WTC11 (cell line): Measurements from ENCODE around the gene SARS1. TPM values are rescaled to one million over a fixed set of nuclear protein-coding genes. Genes with fewer than 3 reads are reported as not detected.
A peak's percentile ranks its signal among the peaks of the same experiment; 100 is the strongest.

Experiments
- ATAC-seq: fragments of 200-7000 bp; cut with Tn5 transposase; 2 replicates; pipeline ENCODE4 v1.10.0; 2021; ENCODE audit warnings: mild to moderate bottlenecking, moderate library complexity
- CTCF ChIA-PET: fragments of 300-600 bp; sonication (Branson Sonifier 250); formaldehyde crosslinking; loops from one replicate; lab custom pipeline; 2021; ENCODE audit warnings: antibody characterized with exemption; lab: Charles Lee
- POLR2A ChIA-PET: fragments of 350-600 bp; sonication (Branson Sonifier 250); formaldehyde crosslinking; loops from one replicate; lab custom pipeline; 2021; ENCODE audit warnings: antibody characterized with exemption; lab: Charles Lee
- DNase-seq: peaks from one replicate; pipeline ENCODE4 v3.0.0; 2021; ENCODE audit warnings: low spot score
- H3K27ac Mint-ChIP-seq: 2 replicates; pipeline ENCODE4 v1.8.0; 2021; ENCODE audit warnings: mixed read lengths
- H3K27me3 Mint-ChIP-seq: 2 replicates; pipeline ENCODE4 v1.8.0; 2021; ENCODE audit warnings: low read depth, mild to moderate bottlenecking, moderate library complexity, mixed read lengths
- H3K36me3 Mint-ChIP-seq: 2 replicates; pipeline ENCODE4 v1.8.0; 2021; ENCODE audit warnings: mixed read lengths
- H3K4me1 Mint-ChIP-seq: 2 replicates; pipeline ENCODE4 v1.8.0; 2022; ENCODE audit warnings: mixed read lengths
- H3K4me3 Mint-ChIP-seq: 2 replicates; pipeline ENCODE4 v1.8.0; 2021; ENCODE audit warnings: mild to moderate bottlenecking, moderate library complexity, mixed read lengths
- H3K9me3 Mint-ChIP-seq: 2 replicates; pipeline ENCODE4 v1.8.0; 2021; ENCODE audit warnings: mixed read lengths
- AFF4 ChIP-seq: sonication (generic); formaldehyde crosslinking; IDR thresholded peaks from 2 replicates; pipeline ENCODE4 v1.8.1; 2023; ENCODE audit warnings: mild to moderate bottlenecking, missing genetic modification reagents, borderline replicate concordance
- E2F1 ChIP-seq: sonication (generic); formaldehyde crosslinking; IDR thresholded peaks from 2 replicates; pipeline ENCODE4 v1.8.0; 2022; ENCODE audit warnings: mild to moderate bottlenecking, missing genetic modification reagents
- OVOL2 ChIP-seq: fragments of 250-450 bp; sonication (Bioruptor Pico); IDR thresholded peaks from 2 replicates; pipeline ENCODE4 v1.9.0; 2021; ENCODE audit warnings: mild to moderate bottlenecking, borderline replicate concordance
- PRRX2 ChIP-seq: fragments of 250-450 bp; sonication (Bioruptor Pico); IDR thresholded peaks from 2 replicates; pipeline ENCODE4 v1.8.0; 2021; ENCODE audit warnings: mild to moderate bottlenecking
- ZNF263 ChIP-seq: sonication (generic); formaldehyde crosslinking; IDR thresholded peaks from 2 replicates; pipeline ENCODE4 v1.8.1; 2022; ENCODE audit warnings: low read depth, mild to moderate bottlenecking, moderate library complexity, missing genetic modification reagents
- ZNF396 ChIP-seq: fragments of 250-450 bp; sonication (Bioruptor Pico); IDR thresholded peaks from 2 replicates; pipeline ENCODE4 v1.8.0; 2021; ENCODE audit warnings: mild to moderate bottlenecking, moderate library complexity, borderline replicate concordance
- ZNF671 ChIP-seq: fragments of 250-450 bp; sonication (Bioruptor Pico); IDR thresholded peaks from 2 replicates; pipeline ENCODE4 v1.8.0; 2021; ENCODE audit warnings: mild to moderate bottlenecking
- total RNA-seq: library from RNA; stranded (reverse); gene quantifications from 3 replicates; pipeline ENCODE4 v1.2.3, GENCODE V29; 2021
- TF ChIP-seq, protein P1 (sequence below): sonication (generic); formaldehyde crosslinking; IDR thresholded peaks from 2 replicates; pipeline ENCODE4 v1.8.1; 2023; ENCODE audit warnings: mild to moderate bottlenecking, moderate library complexity, missing genetic modification reagents
- TF ChIP-seq, protein P2 (sequence below): sonication (generic); formaldehyde crosslinking; IDR thresholded peaks from 2 replicates; pipeline ENCODE4 v1.8.1; 2022; ENCODE audit warnings: mild to moderate bottlenecking, moderate library complexity, missing genetic modification reagents
- TF ChIP-seq, protein P3 (sequence below): sonication (generic); formaldehyde crosslinking; IDR thresholded peaks from 2 replicates; pipeline ENCODE4 v1.8.1; 2023; ENCODE audit warnings: mild to moderate bottlenecking, missing genetic modification reagents, moderate library complexity
- TF ChIP-seq, protein P4 (sequence below): fragments of 200-600 bp; IDR thresholded peaks from 2 replicates; pipeline ENCODE4 v1.8.0; 2022; ENCODE audit warnings: antibody characterized with exemption

SARS1 gene
- total RNA-seq, 1 experiment from 2014 or later, result 149 TPM

- peaks cover 45% of the 10 kb centered on the region for H3K4me1 Mint-ChIP-seq
These were observed 68.2 kb downstream of the SARS1 start for GRCh38 chr1:109281680-109282496.

More at GRCh38 chr1:109281680-109282496, 68.2 kb downstream of the SARS1 start:
- DNase-seq, result no peak
- Mint-ChIP-seq H3K36me3 (peaks cover 24% of the 10 kb centered on the region), H3K27ac (peak overlapping the region; percentile 60; the same call in 1 of the 2 replicates), H3K27me3 (no peaks in the 10 kb centered on the region; the same call in 1 of the 2 replicates), H3K9me3 (no peaks in the 10 kb centered on the region), H3K4me3 (peak overlapping the region; percentile 99)
- TF ChIP-seq, protein P1, sequence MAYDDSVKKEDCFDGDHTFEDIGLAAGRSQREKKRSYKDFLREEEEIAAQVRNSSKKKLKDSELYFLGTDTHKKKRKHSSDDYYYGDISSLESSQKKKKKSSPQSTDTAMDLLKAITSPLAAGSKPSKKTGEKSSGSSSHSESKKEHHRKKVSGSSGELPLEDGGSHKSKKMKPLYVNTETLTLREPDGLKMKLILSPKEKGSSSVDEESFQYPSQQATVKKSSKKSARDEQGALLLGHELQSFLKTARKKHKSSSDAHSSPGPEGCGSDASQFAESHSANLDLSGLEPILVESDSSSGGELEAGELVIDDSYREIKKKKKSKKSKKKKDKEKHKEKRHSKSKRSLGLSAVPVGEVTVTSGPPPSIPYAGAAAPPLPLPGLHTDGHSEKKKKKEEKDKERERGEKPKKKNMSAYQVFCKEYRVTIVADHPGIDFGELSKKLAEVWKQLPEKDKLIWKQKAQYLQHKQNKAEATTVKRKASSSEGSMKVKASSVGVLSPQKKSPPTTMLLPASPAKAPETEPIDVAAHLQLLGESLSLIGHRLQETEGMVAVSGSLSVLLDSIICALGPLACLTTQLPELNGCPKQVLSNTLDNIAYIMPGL (CRISPR knock-in tag), result no peak
- TF ChIP-seq, protein P2, sequence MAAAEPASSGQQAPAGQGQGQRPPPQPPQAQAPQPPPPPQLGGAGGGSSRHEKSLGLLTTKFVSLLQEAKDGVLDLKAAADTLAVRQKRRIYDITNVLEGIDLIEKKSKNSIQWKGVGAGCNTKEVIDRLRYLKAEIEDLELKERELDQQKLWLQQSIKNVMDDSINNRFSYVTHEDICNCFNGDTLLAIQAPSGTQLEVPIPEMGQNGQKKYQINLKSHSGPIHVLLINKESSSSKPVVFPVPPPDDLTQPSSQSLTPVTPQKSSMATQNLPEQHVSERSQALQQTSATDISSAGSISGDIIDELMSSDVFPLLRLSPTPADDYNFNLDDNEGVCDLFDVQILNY, result no peak
- TF ChIP-seq AFF4, result no peak
- TF ChIP-seq, protein P3, sequence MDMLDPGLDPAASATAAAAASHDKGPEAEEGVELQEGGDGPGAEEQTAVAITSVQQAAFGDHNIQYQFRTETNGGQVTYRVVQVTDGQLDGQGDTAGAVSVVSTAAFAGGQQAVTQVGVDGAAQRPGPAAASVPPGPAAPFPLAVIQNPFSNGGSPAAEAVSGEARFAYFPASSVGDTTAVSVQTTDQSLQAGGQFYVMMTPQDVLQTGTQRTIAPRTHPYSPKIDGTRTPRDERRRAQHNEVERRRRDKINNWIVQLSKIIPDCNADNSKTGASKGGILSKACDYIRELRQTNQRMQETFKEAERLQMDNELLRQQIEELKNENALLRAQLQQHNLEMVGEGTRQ (CRISPR knock-in tag), result no peak
- no peak for TF ChIP-seq ZNF671
- TF ChIP-seq, protein P4, sequence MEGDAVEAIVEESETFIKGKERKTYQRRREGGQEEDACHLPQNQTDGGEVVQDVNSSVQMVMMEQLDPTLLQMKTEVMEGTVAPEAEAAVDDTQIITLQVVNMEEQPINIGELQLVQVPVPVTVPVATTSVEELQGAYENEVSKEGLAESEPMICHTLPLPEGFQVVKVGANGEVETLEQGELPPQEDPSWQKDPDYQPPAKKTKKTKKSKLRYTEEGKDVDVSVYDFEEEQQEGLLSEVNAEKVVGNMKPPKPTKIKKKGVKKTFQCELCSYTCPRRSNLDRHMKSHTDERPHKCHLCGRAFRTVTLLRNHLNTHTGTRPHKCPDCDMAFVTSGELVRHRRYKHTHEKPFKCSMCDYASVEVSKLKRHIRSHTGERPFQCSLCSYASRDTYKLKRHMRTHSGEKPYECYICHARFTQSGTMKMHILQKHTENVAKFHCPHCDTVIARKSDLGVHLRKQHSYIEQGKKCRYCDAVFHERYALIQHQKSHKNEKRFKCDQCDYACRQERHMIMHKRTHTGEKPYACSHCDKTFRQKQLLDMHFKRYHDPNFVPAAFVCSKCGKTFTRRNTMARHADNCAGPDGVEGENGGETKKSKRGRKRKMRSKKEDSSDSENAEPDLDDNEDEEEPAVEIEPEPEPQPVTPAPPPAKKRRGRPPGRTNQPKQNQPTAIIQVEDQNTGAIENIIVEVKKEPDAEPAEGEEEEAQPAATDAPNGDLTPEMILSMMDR, result no peak
- TF ChIP-seq OVOL2 (CRISPR knock-in tag), result no peak
- no peak for TF ChIP-seq E2F1 (CRISPR knock-in tag)
- no peak for TF ChIP-seq ZNF396 (CRISPR knock-in tag)
- no peak for TF ChIP-seq ZNF263 (CRISPR knock-in tag)
- no peak for TF ChIP-seq PRRX2 (CRISPR knock-in tag)
- ATAC-seq, result no peak
- ChIA-PET CTCF (interaction anchor here (1.2 to 2.8 kb wide), 14 partner anchors 11 to 251 kb away, joined by 3 to 28 read pairs (median 8); partner anchors contain the start of genes MYBPHL, PSMA5, SARS1 and SORT1), POLR2A (interaction anchor here (0.9 to 2.6 kb wide), 5 partner anchors 15 to 116 kb away, joined by 3 to 21 read pairs (median 9); partner anchors contain the start of genes MYBPHL and SORT1)
